ENCODE measurements around the gene CFAP157.

DNA sequence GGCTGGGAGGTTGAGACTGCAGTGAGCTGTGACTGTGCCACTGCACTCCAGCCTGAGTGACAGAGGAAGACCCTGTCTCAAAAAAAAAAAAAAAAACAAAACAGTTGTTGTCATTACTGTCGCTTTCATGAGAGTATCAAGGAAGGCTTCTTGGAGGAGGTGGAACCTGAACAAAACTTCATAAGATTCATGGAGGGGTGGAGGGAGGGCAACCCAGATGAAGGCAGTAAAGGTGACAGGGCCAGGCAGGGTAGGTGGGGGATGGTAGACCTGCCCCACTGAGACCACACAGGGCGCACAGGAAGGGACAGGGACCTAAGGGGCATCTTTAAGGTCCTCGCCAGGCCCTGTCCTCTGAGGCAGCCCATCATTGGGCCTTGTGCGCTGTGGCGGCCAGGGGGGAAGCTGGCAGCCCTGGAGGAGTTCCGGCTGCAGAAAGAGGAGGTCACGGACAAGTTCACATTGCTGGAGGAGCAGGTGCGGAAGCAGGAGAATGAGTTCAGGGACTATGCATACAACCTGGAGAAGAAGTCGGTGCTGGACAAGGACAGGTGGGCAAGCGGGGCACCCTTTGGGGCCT is 3.5 kb downstream of the CFAP157 start:
- TF ChIP-seq FOS (IDR thresholded peaks at IDR 0.05; ENCODE audit: borderline replicate concordance, insufficient read depth, low read length) (no peak), EZH2 (IDR thresholded peaks at IDR 0.05; ENCODE audit: borderline replicate concordance, low read depth, low read length, severe bottlenecking) (no peak), POLR2A (IDR thresholded peaks at IDR 0.05; ENCODE audit: low read depth, low read length) (no peak), POLR2AphosphoS5 (IDR thresholded peaks at IDR 0.05; ENCODE audit: insufficient read depth, low read depth, low read length) (no peak), MYC (IDR thresholded peaks at IDR 0.05; ENCODE audit: low read depth, low read length) (no peak), JUN (IDR thresholded peaks at IDR 0.05; ENCODE audit: borderline replicate concordance, insufficient read depth, insufficient read length, low read depth) (no peak)
- TF ChIP-seq, protein P1, sequence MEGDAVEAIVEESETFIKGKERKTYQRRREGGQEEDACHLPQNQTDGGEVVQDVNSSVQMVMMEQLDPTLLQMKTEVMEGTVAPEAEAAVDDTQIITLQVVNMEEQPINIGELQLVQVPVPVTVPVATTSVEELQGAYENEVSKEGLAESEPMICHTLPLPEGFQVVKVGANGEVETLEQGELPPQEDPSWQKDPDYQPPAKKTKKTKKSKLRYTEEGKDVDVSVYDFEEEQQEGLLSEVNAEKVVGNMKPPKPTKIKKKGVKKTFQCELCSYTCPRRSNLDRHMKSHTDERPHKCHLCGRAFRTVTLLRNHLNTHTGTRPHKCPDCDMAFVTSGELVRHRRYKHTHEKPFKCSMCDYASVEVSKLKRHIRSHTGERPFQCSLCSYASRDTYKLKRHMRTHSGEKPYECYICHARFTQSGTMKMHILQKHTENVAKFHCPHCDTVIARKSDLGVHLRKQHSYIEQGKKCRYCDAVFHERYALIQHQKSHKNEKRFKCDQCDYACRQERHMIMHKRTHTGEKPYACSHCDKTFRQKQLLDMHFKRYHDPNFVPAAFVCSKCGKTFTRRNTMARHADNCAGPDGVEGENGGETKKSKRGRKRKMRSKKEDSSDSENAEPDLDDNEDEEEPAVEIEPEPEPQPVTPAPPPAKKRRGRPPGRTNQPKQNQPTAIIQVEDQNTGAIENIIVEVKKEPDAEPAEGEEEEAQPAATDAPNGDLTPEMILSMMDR (IDR thresholded peaks at IDR 0.05; ENCODE audit: extremely low read depth in 1 of 2, insufficient read depth in 1 of 2, low read depth in 1 of 2, low read length in 2 of 2) = no peak

Data from endothelial cell of umbilical vein (primary cell).